Vagina (tissue), 2 donors: ENCODE measurements around the gene DTX4. TPM values are rescaled to one million over a fixed set of nuclear protein-coding genes. Genes with fewer than 3 reads are reported as not detected.

Experiments
- DNase-seq, 2 donors: peaks; one replicate each; pipeline ENCODE4 v3.0.0-alpha.2; 2017; ENCODE audit errors: extremely low spot score in 2 of 2
- H3K27ac ChIP-seq: fragments of 200-600 bp; sonication (generic); one replicate; pipeline ENCODE4 v1.5.1; 2019
- H3K27me3 ChIP-seq: fragments of 200-600 bp; sonication (generic); one replicate; pipeline ENCODE4 v1.5.1; 2019
- H3K36me3 ChIP-seq, 2 donors: fragments of 200-600 bp; sonication (generic); one replicate each; pipeline ENCODE4 v1.5.1; 2017 to 2019
- H3K4me1 ChIP-seq: fragments of 200-600 bp; sonication (generic); one replicate; pipeline ENCODE4 v1.5.1; 2019
- H3K4me3 ChIP-seq, 2 donors: fragments of 200-600 bp; sonication (generic); 1 replicate in 1 of 2; 2 replicates in 1 of 2; pipeline ENCODE4 v1.5.1; 2016 to 2019
- H3K9me3 ChIP-seq: fragments of 200-600 bp; sonication (generic); one replicate; pipeline ENCODE4 v1.5.1; 2019
- POLR2A ChIP-seq, 2 donors: fragments of 450-650 bp; IDR thresholded peaks; one replicate each; pipeline ENCODE4 v1.6.1; 2017; ENCODE audit warnings: antibody characterized with exemption in 2 of 2, mild to moderate bottlenecking in 2 of 2, moderate library complexity in 2 of 2
- POLR2AphosphoS5 ChIP-seq, 2 donors: sonication (generic); formaldehyde crosslinking; IDR thresholded peaks; one replicate each; pipeline ENCODE4 v1.9.0; 2017; ENCODE audit warnings: antibody characterized with exemption in 2 of 2, mild to moderate bottlenecking in 2 of 2, low read depth in 1 of 2; ENCODE audit not compliant: insufficient read depth in 1 of 2
- intact Hi-C: fragments of 100-400 bp; cut with DNase I; formaldehyde crosslinking; loops from one replicate; pipeline ENCODE4 v1.15.1; 2023
- total RNA-seq: library from RNA; depleted of rRNA; stranded (reverse); fragments of >200 nt; gene quantifications from one replicate; pipeline ENCODE4 v1.2.3, GENCODE V29; 2016
- TF ChIP-seq, protein P1 (sequence below), 3 experiments: fragments of 450-650 bp in 2 of 3; fragments of 200-600 bp in 1 of 3; sonication (generic) in 1 of 3; IDR thresholded peaks; one replicate each; pipeline ENCODE4 v1.5.1; 2017 to 2019; ENCODE audit warnings: antibody characterized with exemption in 3 of 3, mild to moderate bottlenecking in 2 of 3, moderate library complexity in 2 of 3

The DTX4 gene
- total RNA-seq, 1 donor from 2014 or later = 8.1 TPM

DNA sequence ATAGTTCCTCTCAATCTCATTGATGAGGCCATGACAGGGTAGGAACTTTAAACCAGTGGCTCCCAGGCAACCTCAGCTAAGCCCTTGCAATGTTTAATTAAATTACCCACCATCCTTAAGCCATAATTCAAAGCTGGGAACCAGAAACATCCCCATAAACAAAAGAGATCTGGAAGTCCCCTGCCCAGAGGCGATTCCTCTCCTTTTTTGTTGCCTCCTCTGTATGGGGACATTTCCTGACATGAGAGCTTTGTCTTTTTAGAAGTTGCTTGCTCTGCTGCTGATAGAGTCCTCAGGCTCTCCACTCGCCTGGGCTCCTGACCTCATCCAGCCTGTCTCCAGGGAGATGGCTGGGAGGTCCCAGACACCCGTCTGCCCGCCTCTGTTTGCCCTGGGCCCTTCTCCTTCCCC lies 3.2 kb downstream of the DTX4 start:
- Histone ChIP-seq H3K36me3 (no peaks in the 10 kb centered on the region), H3K27ac (no peak overlapping the region), H3K4me1 (peaks cover 24% of the 10 kb centered on the region), H3K4me3 (no peak overlapping the region), H3K9me3 (no peaks in the 10 kb centered on the region), H3K27me3 (no peaks in the 10 kb centered on the region)
- DNase-seq = no peak
- TF ChIP-seq, protein P1, sequence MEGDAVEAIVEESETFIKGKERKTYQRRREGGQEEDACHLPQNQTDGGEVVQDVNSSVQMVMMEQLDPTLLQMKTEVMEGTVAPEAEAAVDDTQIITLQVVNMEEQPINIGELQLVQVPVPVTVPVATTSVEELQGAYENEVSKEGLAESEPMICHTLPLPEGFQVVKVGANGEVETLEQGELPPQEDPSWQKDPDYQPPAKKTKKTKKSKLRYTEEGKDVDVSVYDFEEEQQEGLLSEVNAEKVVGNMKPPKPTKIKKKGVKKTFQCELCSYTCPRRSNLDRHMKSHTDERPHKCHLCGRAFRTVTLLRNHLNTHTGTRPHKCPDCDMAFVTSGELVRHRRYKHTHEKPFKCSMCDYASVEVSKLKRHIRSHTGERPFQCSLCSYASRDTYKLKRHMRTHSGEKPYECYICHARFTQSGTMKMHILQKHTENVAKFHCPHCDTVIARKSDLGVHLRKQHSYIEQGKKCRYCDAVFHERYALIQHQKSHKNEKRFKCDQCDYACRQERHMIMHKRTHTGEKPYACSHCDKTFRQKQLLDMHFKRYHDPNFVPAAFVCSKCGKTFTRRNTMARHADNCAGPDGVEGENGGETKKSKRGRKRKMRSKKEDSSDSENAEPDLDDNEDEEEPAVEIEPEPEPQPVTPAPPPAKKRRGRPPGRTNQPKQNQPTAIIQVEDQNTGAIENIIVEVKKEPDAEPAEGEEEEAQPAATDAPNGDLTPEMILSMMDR (IDR thresholded peaks at IDR 0.05) = no peak
- TF ChIP-seq POLR2AphosphoS5 (IDR thresholded peaks at IDR 0.05; ENCODE audit: insufficient read depth in 1 of 2, low read depth in 1 of 2) = no peak
- TF ChIP-seq POLR2A (IDR thresholded peaks at IDR 0.05) = no peak
- intact Hi-C loops = no loop called here

DNA sequence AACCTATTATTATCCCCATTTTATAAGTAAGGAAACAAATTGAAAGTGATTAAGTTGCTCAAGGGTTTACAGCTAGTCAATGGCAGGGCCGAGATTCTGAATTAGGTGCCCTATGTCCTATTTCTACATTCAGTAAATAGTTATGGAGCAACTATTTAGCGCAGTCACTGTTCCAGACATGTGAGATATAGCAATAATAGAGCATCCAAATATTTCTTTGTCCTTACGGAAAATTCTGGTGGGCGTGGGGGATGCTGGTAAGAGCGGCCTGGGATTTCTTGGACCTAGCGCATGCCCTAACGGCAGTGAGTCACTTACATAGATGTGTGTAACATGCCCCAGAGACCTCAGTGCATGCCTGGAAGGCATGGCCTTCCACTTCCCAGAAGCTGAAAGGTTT lies 4.4 kb downstream of the DTX4 start:
- Histone ChIP-seq H3K9me3 (no peaks in the 10 kb centered on the region), H3K27me3 (no peaks in the 10 kb centered on the region), H3K36me3 (no peaks in the 10 kb centered on the region), H3K4me1 (peaks cover 24% of the 10 kb centered on the region), H3K27ac (no peak overlapping the region), H3K4me3 (no peak overlapping the region)
- TF ChIP-seq POLR2AphosphoS5 (IDR thresholded peaks at IDR 0.05; ENCODE audit: insufficient read depth in 1 of 2, low read depth in 1 of 2) (no peak), POLR2A (IDR thresholded peaks at IDR 0.05) (no peak)
- TF ChIP-seq, protein P1 (IDR thresholded peaks at IDR 0.05) = no peak
- no peak for DNase-seq
- intact Hi-C loops = no loop called here

- H3K4me3 ChIP-seq = no peak overlapping the region
- intact Hi-C loops = no loop called here
- H3K27ac ChIP-seq = no peak overlapping the region
- DNase-seq = no peak
- H3K27me3 ChIP-seq = no peaks in the 10 kb centered on the region
- no peak for TF ChIP-seq POLR2AphosphoS5 (IDR thresholded peaks at IDR 0.05; ENCODE audit: insufficient read depth in 1 of 2, low read depth in 1 of 2)
- TF ChIP-seq, protein P1 (IDR thresholded peaks at IDR 0.05) = no peak
- TF ChIP-seq POLR2A (IDR thresholded peaks at IDR 0.05) = no peak
- H3K9me3 ChIP-seq = no peaks in the 10 kb centered on the region
- H3K4me1 ChIP-seq = peaks cover 13% of the 10 kb centered on the region
- peaks cover 0 to 6% of the 10 kb centered on the region in 2 donors for H3K36me3 ChIP-seq
Observed at GRCh38 chr11:59178402-59178801, 6.5 kb downstream of the DTX4 start.

- H3K4me3 ChIP-seq = no peak overlapping the region
- DNase-seq = no peak
- no peaks in the 10 kb centered on the region for H3K27me3 ChIP-seq
- intact Hi-C loops = no loop called here
- peaks cover 0 to 6% of the 10 kb centered on the region in 2 donors for H3K36me3 ChIP-seq
- no peak overlapping the region for H3K27ac ChIP-seq
- peaks cover 6% of the 10 kb centered on the region for H3K4me1 ChIP-seq
- no peak for TF ChIP-seq POLR2AphosphoS5 (IDR thresholded peaks at IDR 0.05; ENCODE audit: insufficient read depth in 1 of 2, low read depth in 1 of 2)
- no peak for TF ChIP-seq POLR2A (IDR thresholded peaks at IDR 0.05)
- TF ChIP-seq, protein P1 (IDR thresholded peaks at IDR 0.05) = no peak
- no peaks in the 10 kb centered on the region for H3K9me3 ChIP-seq
Observed at GRCh38 chr11:59179121-59179520, 7.2 kb downstream of the DTX4 start.

GRCh38 chr11:59180168-59180776 lies 8.3 kb downstream of the DTX4 start:
- Histone ChIP-seq H3K9me3 (no peaks in the 10 kb centered on the region), H3K36me3 (peaks cover 0 to 6% of the 10 kb centered on the region in 2 donors), H3K4me3 (no peak overlapping the region), H3K4me1 (no peaks in the 10 kb centered on the region), H3K27ac (no peak overlapping the region), H3K27me3 (no peaks in the 10 kb centered on the region)
- no peak for DNase-seq
- TF ChIP-seq POLR2A (IDR thresholded peaks at IDR 0.05) (no peak), POLR2AphosphoS5 (IDR thresholded peaks at IDR 0.05; ENCODE audit: insufficient read depth in 1 of 2, low read depth in 1 of 2) (no peak)
- TF ChIP-seq, protein P1 (IDR thresholded peaks at IDR 0.05) = no peak
- intact Hi-C loops = no loop called here
